T-helper 2 cell treated with Interferon-gamma antibody and Interleukin-4, amounts not matched to agents 100 ng/mL and 5 ng/mL, for 36 hours (primary cell): ENCODE measurements around the gene ERN2. TPM values are rescaled to one million over a fixed set of nuclear protein-coding genes. Genes with fewer than 3 reads are reported as not detected.
"Not testable (repeated sequence)": the region's sequence is repeated elsewhere in the genome, so short reads cannot be mapped to it uniquely, and the experiment has no call there.

Experiments
- intact Hi-C: fragments of 100-400 bp; cut with micrococcal nuclease; formaldehyde crosslinking; loops from one replicate; pipeline ENCODE4 v1.15.1; 2023
- total RNA-seq: library from RNA; stranded (reverse); gene quantifications from 2 replicates; pipeline ENCODE4 v1.2.3, GENCODE V29; 2022

Gene ERN2
- total RNA-seq, 1 donor from 2014 or later = not detected

- intact Hi-C loops = not testable (repeated sequence)
Measured at GRCh38 chr16:23722613-23723240, 9.7 kb upstream of the ERN2 start.

GRCh38 chr16:23716484-23716883 is 3.5 kb upstream of the ERN2 start:
- intact Hi-C loops = no loop called here

- intact Hi-C loops = no loop called here
Measured at GRCh38 chr16:23711785-23712184, 1.2 kb downstream of the ERN2 start.

- intact Hi-C loops = no loop called here
Measured at GRCh38 chr16:23710504-23710903, 2.5 kb downstream of the ERN2 start.

GRCh38 chr16:23710008-23710407 is 3.0 kb downstream of the ERN2 start:
- intact Hi-C loops = no loop called here

- intact Hi-C loops = no loop called here
Measured at GRCh38 chr16:23709536-23709935, 3.5 kb downstream of the ERN2 start.

- intact Hi-C loops = no loop called here
Measured at GRCh38 chr16:23706439-23706838, 6.6 kb downstream of the ERN2 start.

GRCh38 chr16:23705517-23705902 is 7.5 kb downstream of the ERN2 start:
- intact Hi-C loops = no loop called here

GRCh38 chr16:23704772-23705516 is 8.1 kb downstream of the ERN2 start:
- intact Hi-C loops = no loop called here

GRCh38 chr16:23702951-23703350 is 10.1 kb downstream of the ERN2 start:
- intact Hi-C loops = no loop called here

GRCh38 chr16:23701045-23701444 is 12.0 kb downstream of the ERN2 start:
- intact Hi-C loops = no loop called here

GRCh38 chr16:23700509-23700908 is 12.5 kb downstream of the ERN2 start:
- intact Hi-C loops = no loop called here

- intact Hi-C loops = no loop called here
Measured at GRCh38 chr16:23700093-23700492, 12.9 kb downstream of the ERN2 start.

GRCh38 chr16:23699100-23699499 is 13.9 kb downstream of the ERN2 start:
- intact Hi-C loops = no loop called here

- intact Hi-C loops = no loop called here
Measured at GRCh38 chr16:23695756-23696155, 17.3 kb downstream of the ERN2 start.

- intact Hi-C loops = no loop called here
Measured at GRCh38 chr16:23694644-23695373, 18.2 kb downstream of the ERN2 start.

- intact Hi-C loops = no loop called here
Measured at GRCh38 chr16:23694265-23694643, 18.8 kb downstream of the ERN2 start.

- intact Hi-C loops = no loop called here
Measured at GRCh38 chr16:23692190-23692837, 20.7 kb downstream of the ERN2 start.

GRCh38 chr16:23691483-23692189 is 21.4 kb downstream of the ERN2 start:
- intact Hi-C loops = no loop called here

- intact Hi-C loops = no loop called here
Measured at GRCh38 chr16:23690771-23691482, 22.1 kb downstream of the ERN2 start.
